T-helper 17 cell (primary cell): Measurements from ENCODE around the gene KRTAP10-2. TPM values are rescaled to one million over a fixed set of nuclear protein-coding genes. Genes with fewer than 3 reads are reported as not detected.
"Not testable (repeated sequence)": the region's sequence is repeated elsewhere in the genome, so short reads cannot be mapped to it uniquely, and the experiment has no call there.

ENCODE experiments used
- ATAC-seq: fragments of 150-1000 bp; cut with Tn5 transposase; 2 replicates; pipeline ENCODE4 v1.10.0; 2021; ENCODE audit warnings: mild to moderate bottlenecking, moderate library complexity
- DNase-seq, 3 donors: peaks; one replicate each; pipeline versions ENCODE4 v3.0.0 to v3.0.0-alpha.2; 2020 to 2021
- H3K9me3 ChIP-seq: one replicate; pipeline ENCODE4 v1.7.0; 2013; ENCODE audit warnings: low read length, mild to moderate bottlenecking; ENCODE audit not compliant: control insufficient read depth, poor library complexity, severe bottlenecking
- H3K27ac Mint-ChIP-seq: one replicate; pipeline ENCODE4 v1.8.0; 2022; ENCODE audit warnings: mild to moderate bottlenecking, moderate library complexity, mixed read lengths
- H3K27me3 Mint-ChIP-seq: one replicate; pipeline ENCODE4 v1.8.0; 2022; ENCODE audit warnings: mixed read lengths
- H3K36me3 Mint-ChIP-seq: one replicate; pipeline ENCODE4 v1.8.0; 2022; ENCODE audit warnings: low read depth, mixed read lengths
- H3K4me1 Mint-ChIP-seq: one replicate; pipeline ENCODE4 v1.8.0; 2022; ENCODE audit warnings: mild to moderate bottlenecking, mixed read lengths
- H3K4me3 Mint-ChIP-seq: one replicate; pipeline ENCODE4 v1.8.0; 2022; ENCODE audit warnings: mild to moderate bottlenecking, moderate library complexity, mixed read lengths
- total RNA-seq, 4 donors: library from RNA in 2 of 4; stranded (reverse) in 2 of 4; gene quantifications; one replicate each; pipeline ENCODE4 v1.2.3 and lab custom pipeline; 2022 to 2026

KRTAP10-2 gene
- total RNA-seq (not detected), total RNA-seq (lab: John Stamatoyannopoulos, UW) (0 reads per million in 2 donors)

GRCh38 chr21:44551340-44551961, at the start of gene KRTAP10-2:
TSS of gene KRTAP10-2 (minus strand) at chr21:44551505. CDS start at chr21:44551458, 47 bp downstream.
- H3K4me1 Mint-ChIP-seq: peaks cover 11% of the 10 kb centered on the region
- H3K4me3 Mint-ChIP-seq: no peak within 1 kb of the TSS
- ATAC-seq: no peak
- no peaks in the 10 kb centered on the region for H3K27me3 Mint-ChIP-seq
- no peak for DNase-seq
- H3K27ac Mint-ChIP-seq: no peak within 1 kb of the TSS
- H3K9me3 ChIP-seq: peaks cover 6% of the 10 kb centered on the region
- peaks cover 5% of the 10 kb centered on the region for H3K36me3 Mint-ChIP-seq

DNA sequence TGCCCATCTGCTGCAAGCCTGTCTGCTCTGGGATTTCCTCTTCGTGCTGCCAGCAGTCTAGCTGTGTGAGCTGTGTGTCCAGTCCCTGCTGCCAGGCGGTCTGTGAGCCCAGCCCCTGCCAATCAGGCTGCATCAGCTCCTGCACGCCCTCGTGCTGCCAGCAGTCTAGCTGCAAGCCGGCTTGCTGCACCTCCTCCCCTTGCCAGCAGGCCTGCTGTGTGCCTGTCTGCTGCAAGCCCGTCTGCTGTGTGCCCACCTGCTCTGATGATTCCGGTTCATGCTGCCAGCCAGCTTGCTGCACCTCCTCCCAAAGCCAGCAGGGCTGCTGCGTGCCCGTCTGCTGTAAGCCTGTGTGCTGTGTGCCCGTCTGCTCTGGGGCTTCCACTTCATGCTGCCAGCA, 49.8 kb upstream of the KRTAP10-2 start:
- not testable (repeated sequence) for H3K36me3 Mint-ChIP-seq, H3K9me3 ChIP-seq, H3K4me1 Mint-ChIP-seq, H3K27ac Mint-ChIP-seq, DNase-seq, ATAC-seq, H3K4me3 Mint-ChIP-seq
- peaks cover 12% of the 10 kb centered on the region for H3K27me3 Mint-ChIP-seq

- H3K9me3 ChIP-seq, H3K4me3 Mint-ChIP-seq, H3K4me1 Mint-ChIP-seq, DNase-seq, H3K27ac Mint-ChIP-seq, H3K36me3 Mint-ChIP-seq, ATAC-seq: not testable (repeated sequence)
- peaks cover 12% of the 10 kb centered on the region for H3K27me3 Mint-ChIP-seq
Measured at GRCh38 chr21:44600118-44600978, 49.0 kb upstream of the KRTAP10-2 start, which contains the start of gene KRTAP10-7. TSS of gene KRTAP10-7 (plus strand) at chr21:44600597. CDS start at chr21:44600622, 25 bp downstream.

DNA sequence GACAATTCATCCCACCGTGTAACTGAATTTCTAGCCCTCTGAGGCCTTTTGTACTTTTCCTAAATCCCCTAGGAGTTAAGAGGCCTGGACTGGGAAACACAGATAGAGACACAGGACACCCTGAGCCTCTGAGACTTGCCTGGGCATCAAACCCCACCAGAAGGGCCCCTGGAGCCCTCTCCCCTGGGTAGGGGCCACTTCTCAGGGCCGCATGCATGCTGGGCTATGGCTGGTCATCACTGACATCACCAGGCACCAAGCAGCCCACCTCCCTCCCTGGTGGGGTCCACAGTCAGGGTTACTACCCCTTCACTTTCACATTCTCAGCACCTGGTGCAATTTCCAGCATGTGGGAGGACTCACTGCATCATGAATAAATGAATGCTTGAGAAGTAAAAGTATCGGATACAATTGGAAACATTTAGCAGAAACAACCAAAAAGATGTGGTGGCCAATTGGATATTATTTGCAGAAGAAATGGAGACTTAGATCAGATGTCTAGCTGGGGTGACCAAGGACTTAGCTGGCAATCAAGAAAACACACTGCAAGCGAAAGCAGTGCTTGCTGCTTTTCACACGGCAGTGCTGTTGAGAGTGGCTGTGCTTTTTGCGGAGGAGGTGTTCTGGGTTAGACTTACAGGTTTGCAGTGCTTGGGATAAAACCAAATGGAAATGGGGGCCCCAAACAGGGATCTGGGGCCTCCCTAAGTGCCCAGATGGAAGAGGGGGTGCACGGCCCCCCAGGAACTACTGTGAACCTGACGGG, 48.1 kb upstream of the KRTAP10-2 start:
- no peak overlapping the region for H3K4me3 Mint-ChIP-seq
- ATAC-seq: no peak
- peaks cover 4% of the 10 kb centered on the region for H3K36me3 Mint-ChIP-seq
- no peaks in the 10 kb centered on the region for H3K9me3 ChIP-seq
- H3K27ac Mint-ChIP-seq: no peak overlapping the region
- H3K4me1 Mint-ChIP-seq: peaks cover 13% of the 10 kb centered on the region
- peaks cover 12% of the 10 kb centered on the region for H3K27me3 Mint-ChIP-seq
- no peak for DNase-seq

DNA sequence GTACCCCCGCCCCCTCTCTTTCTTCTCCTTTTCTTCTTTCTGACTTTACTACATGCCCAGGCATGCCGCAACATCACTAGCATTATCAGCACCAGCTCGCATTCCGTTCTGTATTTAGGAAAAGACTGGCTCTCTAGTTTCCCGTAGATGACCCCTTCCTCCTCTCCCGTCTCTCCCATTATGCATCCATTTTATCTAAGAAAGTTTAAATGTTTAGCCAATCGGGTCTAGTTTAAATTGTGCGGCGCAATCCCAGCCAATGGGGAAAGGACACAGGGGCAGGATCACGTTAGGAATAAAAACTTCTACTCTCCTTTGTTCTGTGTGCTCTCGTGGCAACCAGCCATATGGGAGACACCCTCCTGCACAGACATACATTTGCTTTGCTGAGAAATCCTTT, 46.8 kb upstream of the KRTAP10-2 start:
- DNase-seq: no peak
- H3K4me3 Mint-ChIP-seq: no peak overlapping the region

DNA sequence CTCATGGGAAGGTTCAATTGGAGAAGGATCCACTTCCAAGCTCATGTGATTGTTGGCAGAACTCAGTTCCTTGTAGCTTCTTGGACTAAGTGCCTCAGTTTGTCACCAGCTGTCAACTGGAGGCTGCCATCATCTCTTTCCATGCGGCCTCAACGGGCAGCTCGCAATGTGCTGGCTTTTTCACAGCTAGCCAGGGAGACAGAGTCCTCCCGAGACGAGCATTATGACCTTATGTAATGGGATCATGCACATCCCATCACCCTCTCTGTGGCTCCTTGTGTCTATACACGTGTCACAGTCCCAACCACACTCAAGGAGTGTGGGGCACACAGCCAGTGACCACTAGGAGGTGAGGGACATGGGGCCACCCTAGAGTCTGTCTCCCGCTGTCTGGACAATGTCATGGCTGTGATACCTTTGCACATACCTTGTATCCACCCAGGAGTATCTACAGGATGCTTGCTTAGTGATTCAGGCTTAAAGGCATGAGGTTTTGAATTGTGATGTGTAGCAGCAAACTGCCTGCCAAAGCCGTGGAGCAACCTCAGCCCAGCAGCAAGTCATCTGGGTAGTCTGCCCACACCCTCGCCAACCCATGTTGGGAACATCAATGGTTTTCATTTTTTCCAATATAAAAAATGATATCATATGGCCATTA, 44.9 kb upstream of the KRTAP10-2 start:
- Mint-ChIP-seq H3K27me3 (peaks cover 9% of the 10 kb centered on the region), H3K4me1 (peaks cover 8% of the 10 kb centered on the region), H3K4me3 (no peak overlapping the region), H3K27ac (no peak overlapping the region), H3K36me3 (peaks cover 2% of the 10 kb centered on the region)
- no peaks in the 10 kb centered on the region for H3K9me3 ChIP-seq
- ATAC-seq (no peak), DNase-seq (no peak)

More for the DNA sequence above, 46.8 kb upstream of the KRTAP10-2 start:
- H3K9me3 ChIP-seq: no peaks in the 10 kb centered on the region
- Mint-ChIP-seq H3K36me3 (peaks cover 4% of the 10 kb centered on the region), H3K27ac (no peak overlapping the region), H3K27me3 (peaks cover 12% of the 10 kb centered on the region), H3K4me1 (peaks cover 13% of the 10 kb centered on the region)
- ATAC-seq: no peak

DNA sequence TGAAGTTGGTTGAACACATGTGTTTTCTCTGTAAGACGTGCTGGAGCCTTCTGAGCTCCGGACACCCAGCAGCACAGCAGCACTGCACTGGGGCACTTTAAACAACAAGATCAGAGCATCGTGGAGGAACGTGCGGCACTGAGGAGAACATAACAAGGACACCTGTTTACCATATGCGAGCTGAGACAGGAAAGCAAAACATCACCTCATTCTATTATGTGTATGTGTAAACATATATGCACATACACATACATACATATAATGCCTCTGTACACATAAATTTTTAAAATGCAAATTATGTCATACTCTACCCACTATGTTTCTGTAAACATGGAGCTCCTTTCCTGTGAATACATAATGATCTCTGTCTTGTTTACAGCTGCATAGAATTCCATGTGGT, 44.2 kb upstream of the KRTAP10-2 start:
- Mint-ChIP-seq H3K4me1 (peaks cover 8% of the 10 kb centered on the region), H3K27me3 (peaks cover 5% of the 10 kb centered on the region), H3K4me3 (no peak overlapping the region), H3K27ac (peak overlapping the region; percentile 79), H3K36me3 (peaks cover 2% of the 10 kb centered on the region)
- no peaks in the 10 kb centered on the region for H3K9me3 ChIP-seq
- DNase-seq: no peak
- ATAC-seq: no peak

- H3K27ac Mint-ChIP-seq: peak overlapping the region; percentile 79
Measured at GRCh38 chr21:44594406-44594916, 43.2 kb upstream of the KRTAP10-2 start.

DNA sequence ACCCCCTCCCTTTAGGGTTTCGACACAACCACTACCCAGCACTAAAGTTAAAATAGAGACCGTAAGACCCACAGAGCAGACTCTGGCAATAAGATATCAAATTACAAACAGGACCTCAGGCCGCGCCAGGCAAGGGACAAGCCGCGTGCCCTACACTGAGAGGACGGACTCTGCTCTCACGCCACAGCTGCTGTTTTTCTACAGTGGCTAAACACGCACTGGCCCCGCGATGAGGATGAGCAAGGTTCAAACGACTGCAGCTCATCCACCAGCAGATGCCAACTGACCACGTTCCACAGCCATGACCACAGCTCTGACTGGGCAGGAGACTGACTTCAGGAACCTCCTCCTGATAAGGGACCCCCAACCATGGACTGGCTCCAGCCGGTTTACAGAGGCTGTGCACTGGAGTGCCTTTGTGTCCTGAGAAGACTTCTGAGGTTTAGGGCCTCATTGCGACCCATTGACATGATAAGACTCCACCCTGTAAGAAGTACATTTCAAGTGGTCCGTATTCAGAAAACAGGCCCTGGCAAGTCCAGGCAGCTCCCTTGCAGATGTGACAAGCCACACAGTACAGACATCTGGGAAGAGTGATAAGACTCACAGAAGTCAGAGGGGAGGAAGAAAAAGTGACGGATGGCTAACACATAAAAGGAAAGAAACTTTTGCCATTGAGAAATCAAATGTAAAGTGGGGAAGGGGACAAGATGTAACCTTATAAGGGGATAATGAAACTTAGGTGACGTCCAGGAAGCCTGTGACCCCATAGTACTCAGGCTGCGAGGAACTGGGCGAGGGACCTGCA, 42.5 kb upstream of the KRTAP10-2 start:
- Mint-ChIP-seq H3K4me3 (no peak overlapping the region), H3K27me3 (peaks cover 15% of the 10 kb centered on the region), H3K4me1 (peaks cover 5% of the 10 kb centered on the region), H3K27ac (peak overlapping the region; percentile 24), H3K36me3 (peaks cover 2% of the 10 kb centered on the region)
- H3K9me3 ChIP-seq: no peaks in the 10 kb centered on the region
- ATAC-seq: no peak
- no peak for DNase-seq

More at GRCh38 chr21:44594406-44594916, 43.2 kb upstream of the KRTAP10-2 start:
- H3K27me3 Mint-ChIP-seq: peaks cover 12% of the 10 kb centered on the region
- H3K36me3 Mint-ChIP-seq: peaks cover 2% of the 10 kb centered on the region
- H3K4me1 Mint-ChIP-seq: peaks cover 5% of the 10 kb centered on the region
- ATAC-seq (no peak), DNase-seq (no peak)
- no peak overlapping the region for H3K4me3 Mint-ChIP-seq
- no peaks in the 10 kb centered on the region for H3K9me3 ChIP-seq

DNA sequence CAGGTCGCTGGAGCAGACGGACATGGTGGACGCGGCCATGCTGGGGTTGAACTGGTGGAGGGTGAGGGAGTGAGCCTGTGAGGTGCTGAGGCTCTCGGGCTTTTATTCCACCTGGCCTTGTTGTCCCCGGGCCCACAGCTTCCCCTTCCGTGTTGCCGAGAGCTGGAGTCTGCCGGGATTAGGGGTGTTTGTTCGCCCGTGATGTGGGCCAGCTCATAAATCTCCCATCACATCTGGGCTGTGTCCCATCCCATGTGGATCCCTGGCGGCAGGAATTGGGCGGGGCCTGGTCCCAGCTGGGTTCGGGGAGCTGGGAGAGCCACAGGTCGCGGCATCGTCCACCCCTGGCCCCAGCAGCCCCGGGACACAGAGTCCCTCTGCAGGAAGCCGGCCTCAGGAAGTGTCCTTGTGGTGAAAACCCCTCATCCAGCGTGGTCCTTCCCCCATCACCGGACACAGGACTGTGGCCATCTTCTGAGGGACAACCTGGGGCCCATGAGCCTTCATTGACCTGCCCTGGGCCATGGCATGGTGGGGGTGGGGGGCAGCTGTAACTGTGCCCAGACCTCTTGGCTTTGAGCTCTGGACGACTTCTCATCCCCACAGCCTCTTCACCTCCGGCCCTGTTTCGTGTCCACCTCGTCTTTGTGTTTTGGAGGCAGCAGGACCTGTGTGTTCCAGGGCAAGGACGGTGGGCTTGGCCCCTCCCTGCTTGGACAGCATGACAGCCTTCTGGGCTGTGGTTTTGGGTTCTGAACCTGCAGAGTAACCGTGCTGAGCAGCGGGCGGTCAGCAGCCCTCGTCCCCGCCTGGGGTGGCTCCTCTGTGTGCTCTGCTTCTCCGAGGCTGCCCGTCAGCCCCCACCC, 41.4 kb upstream of the KRTAP10-2 start, which contains the start of gene KRTAP10-6:
TSS of gene KRTAP10-6 (minus strand) at position 60 of the 866 bp plus-strand sequence. CDS start at position 39, 21 bp downstream.
- H3K4me1 Mint-ChIP-seq: peaks cover 5% of the 10 kb centered on the region
- H3K9me3 ChIP-seq: no peaks in the 10 kb centered on the region
- DNase-seq (no peak), ATAC-seq (no peak)
- H3K4me3 Mint-ChIP-seq: no peak within 1 kb of the TSS
- peaks cover 2% of the 10 kb centered on the region for H3K36me3 Mint-ChIP-seq
- H3K27ac Mint-ChIP-seq: peak within 1 kb of the TSS; percentile 27
- H3K27me3 Mint-ChIP-seq: peaks cover 15% of the 10 kb centered on the region

GRCh38 chr21:44591801-44592130, 40.5 kb upstream of the KRTAP10-2 start:
- peaks cover 21% of the 10 kb centered on the region for H3K27me3 Mint-ChIP-seq
- not testable (repeated sequence) for H3K4me1 Mint-ChIP-seq, ATAC-seq, H3K4me3 Mint-ChIP-seq, H3K9me3 ChIP-seq, DNase-seq, H3K36me3 Mint-ChIP-seq, H3K27ac Mint-ChIP-seq
